Measurements from ENCODE around the gene LENG8.

DNA sequence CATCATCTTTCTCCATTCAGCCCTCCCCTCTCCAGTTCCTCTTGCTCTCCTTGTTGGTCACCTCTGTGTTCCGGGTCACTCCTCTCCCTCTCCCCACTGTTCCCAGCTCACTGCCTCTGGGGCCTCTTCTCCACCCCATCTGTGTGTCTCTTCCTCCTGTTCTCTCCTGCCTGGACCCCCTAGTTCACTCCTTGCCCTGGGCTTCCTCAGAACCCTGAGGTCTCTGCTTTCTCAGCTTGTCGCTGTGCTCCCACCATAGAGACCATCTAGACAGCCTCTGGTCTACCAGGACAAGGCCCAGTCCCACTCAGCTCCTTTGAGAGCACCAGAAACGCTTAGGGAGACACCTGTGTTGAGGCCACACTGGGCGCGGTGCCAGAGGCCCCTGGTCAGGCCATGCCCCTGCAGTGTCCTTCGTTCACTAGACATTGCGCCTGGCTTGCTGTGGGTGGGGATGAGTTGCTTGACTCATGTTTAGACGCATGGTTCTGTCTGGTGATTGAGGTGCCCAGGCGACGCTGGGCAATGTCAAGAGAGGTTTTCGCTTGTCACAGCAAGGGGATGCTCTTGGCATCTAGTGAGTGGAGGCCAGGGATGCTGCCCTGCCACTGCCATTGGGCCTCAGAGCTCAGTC lies 9.8 kb downstream of the LENG8 start:
- TF ChIP-seq, protein P1, sequence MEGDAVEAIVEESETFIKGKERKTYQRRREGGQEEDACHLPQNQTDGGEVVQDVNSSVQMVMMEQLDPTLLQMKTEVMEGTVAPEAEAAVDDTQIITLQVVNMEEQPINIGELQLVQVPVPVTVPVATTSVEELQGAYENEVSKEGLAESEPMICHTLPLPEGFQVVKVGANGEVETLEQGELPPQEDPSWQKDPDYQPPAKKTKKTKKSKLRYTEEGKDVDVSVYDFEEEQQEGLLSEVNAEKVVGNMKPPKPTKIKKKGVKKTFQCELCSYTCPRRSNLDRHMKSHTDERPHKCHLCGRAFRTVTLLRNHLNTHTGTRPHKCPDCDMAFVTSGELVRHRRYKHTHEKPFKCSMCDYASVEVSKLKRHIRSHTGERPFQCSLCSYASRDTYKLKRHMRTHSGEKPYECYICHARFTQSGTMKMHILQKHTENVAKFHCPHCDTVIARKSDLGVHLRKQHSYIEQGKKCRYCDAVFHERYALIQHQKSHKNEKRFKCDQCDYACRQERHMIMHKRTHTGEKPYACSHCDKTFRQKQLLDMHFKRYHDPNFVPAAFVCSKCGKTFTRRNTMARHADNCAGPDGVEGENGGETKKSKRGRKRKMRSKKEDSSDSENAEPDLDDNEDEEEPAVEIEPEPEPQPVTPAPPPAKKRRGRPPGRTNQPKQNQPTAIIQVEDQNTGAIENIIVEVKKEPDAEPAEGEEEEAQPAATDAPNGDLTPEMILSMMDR (IDR thresholded peaks at IDR 0.05), result no peak
- no peak for TF ChIP-seq POLR2A (IDR thresholded peaks at IDR 0.05)
- TF ChIP-seq EP300 (IDR thresholded peaks at IDR 0.05), result no peak
- no peak for TF ChIP-seq POLR2AphosphoS5 (IDR thresholded peaks at IDR 0.05)

All from stomach (tissue), 4 donors.